MM.1S (cell line): ENCODE measurements around the gene HNF4A.
A peak's percentile ranks its signal among the peaks of the same experiment; 100 is the strongest.

Source experiments
- DNase-seq: peaks from one replicate; pipeline ENCODE4 v3.0.0-alpha.2; 2015
- H2AFZ ChIP-seq: fragments of 300-600 bp; sonication (generic); 2 replicates; pipeline ENCODE4 v1.6.0; 2016; ENCODE audit warnings: antibody characterized with exemption, low read length
- H3F3A ChIP-seq: fragments of 300-600 bp; sonication (generic); 2 replicates; pipeline ENCODE4 v1.6.1; 2016; ENCODE audit warnings: mild to moderate bottlenecking, antibody characterized with exemption, low read length, moderate library complexity, mixed read lengths; ENCODE audit not compliant: insufficient read depth
- H3K27ac ChIP-seq: fragments of 300-600 bp; sonication (generic); 2 replicates; pipeline ENCODE4 v1.5.1; 2016; ENCODE audit warnings: mild to moderate bottlenecking, low read length
- H3K27me3 ChIP-seq: fragments of 300-600 bp; sonication (generic); replicated peaks from 2 replicates; pipeline ENCODE4 v1.6.0; 2016; ENCODE audit warnings: low read length; ENCODE audit not compliant: insufficient read depth
- H3K36me3 ChIP-seq: fragments of 300-600 bp; sonication (generic); replicated peaks from 2 replicates; pipeline ENCODE4 v1.6.1; 2016; ENCODE audit warnings: mild to moderate bottlenecking, low read length, mixed read lengths; ENCODE audit not compliant: insufficient read depth
- H3K4me1 ChIP-seq: fragments of 300-600 bp; sonication (generic); 2 replicates; pipeline ENCODE4 v1.6.1; 2016; ENCODE audit warnings: low read length, mixed read lengths
- H3K4me2 ChIP-seq: fragments of 300-600 bp; sonication (generic); 2 replicates; pipeline ENCODE4 v1.6.0; 2016; ENCODE audit warnings: low read depth, low read length
- H3K4me3 ChIP-seq: fragments of 300-600 bp; sonication (generic); 2 replicates; pipeline ENCODE4 v1.5.1; 2016; ENCODE audit warnings: low read length, mixed read lengths
- H3K79me2 ChIP-seq: fragments of 300-600 bp; sonication (generic); 2 replicates; pipeline ENCODE4 v1.6.1; 2016; ENCODE audit warnings: mixed run types, low read length, mixed read lengths
- H3K9ac ChIP-seq: fragments of 300-600 bp; sonication (generic); 2 replicates; pipeline ENCODE4 v1.6.1; 2016; ENCODE audit warnings: low read length, mixed read lengths
- H3K9me2 ChIP-seq: fragments of 300-600 bp; sonication (generic); replicated peaks from 2 replicates; pipeline ENCODE4 v1.6.1; 2016; ENCODE audit warnings: mild to moderate bottlenecking, low read length, mixed read lengths; ENCODE audit not compliant: insufficient read depth
- H3K9me3 ChIP-seq: fragments of 300-600 bp; sonication (generic); replicated peaks from 2 replicates; pipeline ENCODE4 v1.6.1; 2016; ENCODE audit warnings: mild to moderate bottlenecking, low read length, mixed read lengths; ENCODE audit not compliant: insufficient read depth
- H4K20me1 ChIP-seq: fragments of 300-600 bp; sonication (generic); 2 replicates; pipeline ENCODE4 v1.6.1; 2016; ENCODE audit warnings: mild to moderate bottlenecking, low read length, moderate library complexity, mixed read lengths; ENCODE audit not compliant: insufficient read depth
- CTCF ChIP-seq: fragments of 300-600 bp; sonication (generic); IDR thresholded peaks from 2 replicates; pipeline ENCODE4 v1.5.1; 2016; ENCODE audit warnings: antibody characterized with exemption, low read length, mixed read lengths
- EZH2 ChIP-seq: fragments of 300-600 bp; sonication (generic); optimal IDR thresholded peaks from 2 replicates; pipeline ENCODE3; 2017; ENCODE audit warnings: low read depth, mild to moderate bottlenecking, antibody characterized with exemption, low read length, mixed read lengths
- EZH2phosphoT487 ChIP-seq: fragments of 300-600 bp; sonication (generic); IDR thresholded peaks from 2 replicates; pipeline ENCODE4 v1.6.1; 2018; ENCODE audit warnings: antibody characterized with exemption, low read length

Gene HNF4A

GRCh38 chr20:44448753-44449546, 93.5 kb downstream of the HNF4A start:
- DNase-seq: peak; percentile 49
- H3K4me2 ChIP-seq: no peak overlapping the region

GRCh38 chr20:44449864-44450263, 94.4 kb downstream of the HNF4A start:
- Histone ChIP-seq H3K9me3 (no peaks in the 10 kb centered on the region), H3K9ac (no peak overlapping the region), H3F3A (no peaks in the 10 kb centered on the region), H3K9me2 (no peaks in the 10 kb centered on the region), H3K4me3 (no peak overlapping the region), H3K4me2 (no peak overlapping the region), H3K27ac (no peak overlapping the region), H4K20me1 (no peaks in the 10 kb centered on the region), H2AFZ (no peak overlapping the region), H3K4me1 (peaks cover 6% of the 10 kb centered on the region; the same call in 1 of the 2 replicates), H3K79me2 (no peaks in the 10 kb centered on the region), H3K27me3 (no peaks in the 10 kb centered on the region), H3K36me3 (no peaks in the 10 kb centered on the region)
- TF ChIP-seq EZH2 (no peak), CTCF (no peak), EZH2phosphoT487 (no peak)
- no peak for DNase-seq

More at GRCh38 chr20:44448753-44449546, 93.5 kb downstream of the HNF4A start:
- Histone ChIP-seq H3K9ac (no peak overlapping the region), H3K4me1 (peaks cover 6% of the 10 kb centered on the region; the same call in 1 of the 2 replicates), H3K27ac (no peak overlapping the region), H3K9me3 (no peaks in the 10 kb centered on the region), H3K9me2 (no peaks in the 10 kb centered on the region), H3K4me3 (no peak overlapping the region), H4K20me1 (no peaks in the 10 kb centered on the region), H3K36me3 (no peaks in the 10 kb centered on the region), H2AFZ (0 out of 2 replicates have a peak overlapping the region, but pooled peaks have one; percentile 3), H3K79me2 (no peaks in the 10 kb centered on the region), H3F3A (no peaks in the 10 kb centered on the region), H3K27me3 (no peaks in the 10 kb centered on the region)
- TF ChIP-seq EZH2phosphoT487 (no peak), CTCF (peak; percentile 47)

- TF ChIP-seq EZH2: no peak
- TF ChIP-seq EZH2phosphoT487: no peak
- TF ChIP-seq CTCF: no peak
- Histone ChIP-seq H3K27me3 (no peaks in the 10 kb centered on the region), H2AFZ (no peak overlapping the region), H4K20me1 (no peaks in the 10 kb centered on the region), H3K9me2 (no peaks in the 10 kb centered on the region), H3F3A (no peaks in the 10 kb centered on the region), H3K9me3 (no peaks in the 10 kb centered on the region), H3K36me3 (no peaks in the 10 kb centered on the region), H3K4me1 (peaks cover 6% of the 10 kb centered on the region; the same call in 1 of the 2 replicates), H3K4me2 (no peak overlapping the region), H3K79me2 (no peaks in the 10 kb centered on the region), H3K4me3 (no peak overlapping the region), H3K9ac (no peak overlapping the region), H3K27ac (no peak overlapping the region)
- no peak for DNase-seq
Observed at GRCh38 chr20:44450281-44450889, 94.9 kb downstream of the HNF4A start.
